Activated gamma-delta T cell treated with Interleukin-2 at 50 U/mL for 16 hours (primary cell): ENCODE data around the gene ZSCAN1.

Experiments used
- DNase-seq: peaks from one replicate; pipeline ENCODE4 v3.0.0-alpha.2; 2020

Gene ZSCAN1

DNA sequence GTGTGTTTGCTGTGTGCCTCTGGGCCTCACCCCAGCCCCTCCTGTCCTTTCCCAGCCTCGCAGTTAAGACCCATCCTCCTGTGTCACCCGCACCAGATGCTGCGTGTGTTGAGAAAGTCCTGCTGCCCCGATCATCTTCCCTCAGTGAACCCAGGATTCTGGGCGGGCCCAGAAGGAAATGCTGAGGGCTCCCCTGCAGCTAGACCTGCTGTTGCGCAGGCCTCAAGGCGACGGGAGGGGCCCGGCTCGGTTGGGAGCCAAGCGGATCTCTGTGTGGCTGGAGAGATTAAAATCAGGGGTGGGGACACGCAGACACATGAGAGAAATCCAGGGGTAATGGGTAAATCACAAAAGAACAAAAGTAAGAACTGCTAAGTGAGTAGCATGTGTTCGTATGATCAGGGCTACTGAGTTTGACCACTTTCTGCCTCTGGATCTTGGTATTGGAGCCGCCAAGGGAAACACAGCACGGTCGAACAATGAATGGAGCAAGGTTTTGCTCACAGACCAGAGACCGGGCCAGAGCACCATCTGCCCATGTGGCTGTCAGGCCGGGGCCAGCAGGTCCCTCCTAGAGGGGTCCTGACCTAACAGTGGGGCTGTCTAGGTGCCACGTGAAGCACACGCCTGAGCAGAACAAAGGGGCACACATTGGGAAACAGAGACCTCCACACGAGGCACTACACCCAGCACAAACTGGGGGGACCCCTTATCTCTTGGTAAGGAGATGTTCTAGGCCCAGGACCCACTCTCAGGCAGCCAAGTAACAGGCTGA, 7.1 kb downstream of the ZSCAN1 start:
- no peak for DNase-seq

DNA sequence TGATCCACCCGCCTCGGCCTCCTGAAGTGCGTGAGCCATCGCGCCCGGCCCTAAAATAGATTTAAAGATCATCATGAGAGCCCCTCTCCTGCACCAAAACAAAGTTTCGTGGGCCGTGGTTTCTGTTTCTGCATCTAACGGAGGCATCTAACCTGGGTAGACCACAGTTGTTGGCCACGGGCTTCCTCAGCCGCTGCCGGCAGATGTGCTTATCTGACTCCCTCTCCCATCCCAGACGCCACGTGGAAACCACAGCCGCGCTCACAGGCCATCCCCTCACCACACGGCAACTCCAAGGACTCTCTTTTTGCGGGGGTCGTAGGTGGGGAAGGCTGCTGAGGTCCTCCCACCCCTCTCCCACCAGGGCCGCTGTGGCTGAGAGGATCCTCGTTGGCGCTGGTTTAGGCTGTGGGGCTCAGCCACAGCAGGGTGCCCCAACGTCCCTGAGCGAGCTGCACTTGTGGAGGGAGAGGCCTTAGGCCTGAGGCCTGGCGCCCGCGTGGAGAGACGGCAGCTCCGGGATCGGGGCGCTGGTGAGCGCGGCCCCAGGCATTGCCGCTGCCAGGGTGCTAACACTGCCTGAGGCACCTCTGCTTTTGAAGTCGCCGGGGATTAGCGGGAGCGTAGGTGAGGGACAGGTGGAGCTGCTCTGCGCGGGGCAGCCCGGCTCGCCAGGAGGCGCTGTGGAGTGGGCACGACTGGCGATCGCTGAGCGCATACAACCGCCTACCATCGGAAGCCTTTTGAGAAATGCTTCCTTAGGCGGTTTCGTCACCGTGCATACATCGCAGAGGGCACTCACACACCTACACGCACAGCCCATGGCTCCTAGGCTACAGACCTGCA, 8.9 kb downstream of the ZSCAN1 start:
- no peak for DNase-seq

DNA sequence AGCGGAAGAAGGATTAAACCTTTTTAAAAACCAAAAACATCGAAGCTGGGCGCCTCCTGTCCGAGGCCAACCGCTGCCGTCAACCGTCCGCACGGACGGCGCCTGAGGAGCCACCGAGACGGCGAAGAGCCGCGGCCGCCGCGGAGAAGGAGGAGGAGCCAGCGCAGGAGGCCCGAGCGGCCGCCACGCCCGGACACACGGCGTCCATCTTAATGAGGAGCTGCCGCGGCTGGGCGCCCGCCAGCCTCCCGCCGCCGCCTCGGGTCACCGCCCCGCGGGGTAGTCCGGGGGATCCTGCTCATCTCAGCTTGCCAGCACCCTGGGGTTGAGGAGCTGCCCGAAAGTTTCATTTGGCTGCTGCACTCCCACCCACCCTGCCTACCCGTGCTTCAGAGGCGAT, 10.6 kb downstream of the ZSCAN1 start:
- DNase-seq = no peak

DNA sequence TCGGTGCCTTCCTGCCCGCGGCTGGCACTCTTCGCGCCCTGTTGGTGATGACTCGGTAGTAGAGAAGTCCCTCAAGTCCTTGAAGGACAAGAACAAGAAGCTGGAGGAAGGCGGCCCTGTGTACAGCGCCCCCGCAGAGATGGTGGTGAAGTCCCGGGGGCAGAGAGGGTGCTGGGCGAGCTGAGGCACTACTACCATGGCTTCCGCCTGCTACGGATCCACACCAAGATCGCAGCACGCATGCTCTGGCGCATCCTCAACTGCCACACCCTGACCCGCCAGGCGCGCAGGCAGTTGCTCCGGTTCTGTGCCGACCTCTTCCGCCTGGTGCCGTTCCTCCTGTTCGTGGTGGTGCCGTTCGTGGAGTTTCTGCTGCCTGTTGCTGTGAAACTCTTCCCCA, 11.1 kb downstream of the ZSCAN1 start:
- DNase-seq = no peak

DNA sequence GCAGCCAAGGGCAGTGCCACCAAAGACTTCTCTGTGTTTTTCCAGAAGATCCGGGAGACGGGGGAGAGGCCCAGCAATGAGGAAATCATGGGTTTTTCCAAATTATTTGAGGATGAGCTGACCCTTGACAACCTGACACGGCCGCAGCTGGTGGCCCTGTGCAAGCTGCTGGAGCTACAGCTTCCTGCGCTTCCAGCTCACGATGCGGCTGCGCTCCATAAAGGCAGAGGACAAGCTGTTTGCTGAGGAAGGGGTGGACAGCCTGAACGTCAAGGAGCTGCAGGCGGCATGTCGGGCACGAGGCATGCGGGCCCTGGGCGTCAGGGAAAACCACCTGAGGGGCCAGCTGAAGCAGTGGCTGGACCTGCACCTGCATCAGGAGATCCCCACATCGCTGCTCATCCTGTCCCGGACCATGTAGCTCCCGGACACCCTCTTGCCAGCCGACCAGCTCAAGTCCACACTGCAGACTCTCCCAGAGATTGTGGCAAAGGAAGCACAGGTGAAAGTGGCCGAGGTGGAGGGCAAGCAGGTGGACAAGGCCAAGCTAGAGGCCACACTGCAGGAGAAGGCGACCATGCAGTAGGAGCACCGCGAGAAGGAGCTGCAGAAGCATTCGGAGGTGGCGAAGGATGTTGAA, 11.7 kb downstream of the ZSCAN1 start:
- DNase-seq = no peak

DNA sequence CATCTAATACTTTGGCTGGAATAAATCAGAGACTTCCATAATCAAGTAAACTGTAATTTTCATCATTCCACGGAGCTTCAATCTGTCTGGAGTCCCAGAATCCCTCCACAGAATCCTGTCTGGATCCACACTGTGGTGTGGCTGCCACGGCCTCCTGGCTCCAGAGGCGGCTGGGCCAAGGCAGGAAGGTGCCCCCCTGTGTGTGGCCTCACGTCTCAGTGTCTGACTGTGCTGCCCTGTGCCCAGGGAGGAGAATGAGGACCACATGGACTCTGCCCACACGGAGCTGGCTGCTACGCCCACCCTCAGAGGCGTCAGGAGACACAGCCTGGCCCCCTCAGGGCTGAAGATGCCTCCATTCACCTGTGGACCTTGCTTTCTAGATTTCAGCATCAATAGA, 13.0 kb downstream of the ZSCAN1 start:
- DNase-seq = no peak

DNA sequence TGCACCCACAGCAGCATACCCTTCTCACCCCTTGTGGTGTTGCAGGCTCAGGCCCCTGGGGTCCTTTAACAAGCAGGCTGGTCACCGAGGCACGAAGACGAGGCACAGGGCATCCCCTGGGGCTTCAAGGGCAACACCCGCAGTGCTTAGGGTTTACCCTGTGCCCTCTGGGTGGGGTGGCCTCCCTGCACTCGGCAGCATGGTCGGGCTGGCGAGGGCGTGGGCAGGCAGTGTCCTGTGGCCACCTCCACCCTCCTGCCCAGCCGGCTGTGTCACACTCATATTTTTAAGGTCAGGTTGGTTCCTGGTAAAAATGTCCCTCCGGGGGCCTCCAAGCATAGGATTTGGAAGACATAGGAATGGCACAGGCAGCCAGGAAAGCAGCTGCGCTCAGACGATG, 13.8 kb downstream of the ZSCAN1 start:
- DNase-seq = no peak

DNA sequence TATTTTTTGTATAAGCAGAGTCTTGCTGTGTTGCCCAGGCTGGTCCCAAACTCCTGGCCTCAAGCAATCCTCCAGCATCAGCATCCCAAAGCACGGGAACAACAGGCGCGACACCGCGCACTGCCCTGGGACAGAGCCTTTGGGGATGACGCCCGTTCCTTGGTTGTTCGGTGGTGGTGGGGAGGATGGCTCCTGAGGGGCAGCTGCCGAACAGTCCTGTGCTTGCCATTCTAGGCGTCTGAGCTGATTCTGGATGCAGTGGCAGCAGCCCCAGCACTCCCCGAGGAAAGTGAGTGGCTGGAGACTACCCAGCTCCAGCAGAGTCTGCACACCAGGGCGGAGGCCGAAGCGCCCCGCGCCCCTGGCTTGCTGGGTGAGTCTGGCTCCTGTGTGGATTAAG, 18.4 kb downstream of the ZSCAN1 start:
- no peak for DNase-seq

DNA sequence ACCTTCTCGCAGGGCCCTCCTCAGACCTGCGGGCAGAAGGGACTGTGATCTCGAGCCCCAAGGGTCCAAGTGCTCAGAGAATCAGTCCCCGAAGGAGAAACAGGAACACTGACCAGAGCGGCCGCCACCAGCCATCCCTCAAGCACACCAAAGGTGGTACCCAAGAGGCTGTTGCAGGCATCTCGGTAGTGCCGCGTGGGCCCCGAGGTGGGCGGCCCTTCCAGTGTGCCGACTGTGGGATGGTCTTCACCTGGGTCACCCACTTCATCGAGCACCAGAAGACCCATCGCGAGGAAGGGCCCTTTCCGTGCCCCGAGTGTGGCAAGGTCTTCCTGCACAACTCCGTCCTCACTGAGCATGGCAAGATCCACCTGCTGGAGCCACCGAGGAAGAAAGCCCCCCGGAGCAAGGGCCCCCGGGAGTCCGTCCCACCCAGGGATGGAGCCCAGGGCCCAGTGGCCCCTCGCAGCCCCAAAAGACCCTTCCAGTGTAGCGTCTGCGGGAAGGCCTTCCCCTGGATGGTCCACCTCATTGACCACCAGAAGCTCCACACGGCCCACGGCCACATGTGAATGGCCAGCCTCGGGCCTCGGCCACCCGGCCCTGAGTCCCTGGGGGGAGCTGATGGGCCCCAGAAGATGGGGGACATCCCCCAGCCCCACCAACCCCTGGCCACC, 19.8 kb downstream of the ZSCAN1 start:
- DNase-seq = no peak

DNA sequence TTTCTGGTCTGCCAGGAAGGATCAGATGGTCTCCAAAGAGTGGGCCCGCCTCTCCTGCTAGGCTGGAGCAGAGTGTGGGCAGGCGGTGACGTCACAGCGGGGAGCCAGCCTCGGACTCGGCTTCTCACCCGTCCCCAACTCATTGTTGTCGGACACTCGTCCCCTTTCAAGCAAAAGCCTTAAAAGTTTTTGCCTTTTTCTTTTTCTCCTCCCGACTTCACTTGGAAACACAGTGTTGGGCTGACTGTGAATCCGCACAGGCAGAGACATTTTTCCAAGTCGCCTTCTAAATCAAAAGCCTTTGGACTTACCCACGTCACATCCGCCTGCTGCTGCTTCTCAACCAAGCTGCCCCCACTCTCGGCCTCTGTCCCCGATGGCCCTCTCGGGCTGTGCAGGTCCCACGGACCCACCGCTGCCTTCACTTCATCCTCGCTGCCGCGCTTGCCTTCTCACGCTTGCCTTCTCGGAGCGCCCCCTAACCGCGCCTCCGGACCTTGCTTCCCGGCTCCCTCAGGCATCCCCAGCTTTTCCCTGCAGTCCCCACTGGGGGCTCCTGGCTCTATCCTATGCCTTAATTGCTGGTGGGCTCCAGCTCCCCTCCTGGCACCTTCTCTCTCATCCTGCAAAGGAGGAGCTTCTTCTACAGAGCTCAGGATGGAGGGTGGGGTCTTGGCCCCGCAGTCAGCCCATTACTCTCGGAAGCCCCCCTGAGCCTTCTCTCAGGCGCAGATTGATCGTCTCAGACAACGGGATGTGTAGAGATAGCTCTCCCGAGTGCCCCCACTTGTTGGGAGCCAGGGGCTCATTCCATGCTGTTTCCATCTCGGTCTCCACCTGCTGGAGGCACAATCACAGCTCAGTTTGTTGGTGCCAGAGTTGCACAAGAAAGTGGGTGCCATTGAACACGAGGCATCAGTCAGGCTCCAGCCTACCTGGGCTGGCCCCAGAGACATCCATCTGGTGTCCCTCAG, 21.4 kb downstream of the ZSCAN1 start:
- no peak for DNase-seq

DNA sequence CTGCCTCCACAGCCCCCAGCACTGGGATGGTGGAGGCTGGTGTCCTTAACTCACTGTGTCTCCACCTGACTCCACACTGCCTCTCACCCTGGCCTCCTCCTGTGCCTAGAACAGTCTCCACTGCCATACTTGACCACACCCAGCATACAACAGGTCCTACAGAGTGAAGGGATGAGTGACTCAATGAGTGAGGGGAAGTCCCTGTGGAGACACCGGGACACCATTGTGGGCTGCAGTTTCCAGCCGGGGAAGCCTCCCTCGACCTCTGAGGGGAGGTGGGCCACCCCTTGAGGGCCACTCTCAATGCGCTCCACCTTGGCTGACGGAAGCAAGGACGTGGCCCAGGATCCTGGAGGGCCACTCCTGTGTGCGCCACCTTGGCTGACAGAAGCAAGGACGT, 22.4 kb downstream of the ZSCAN1 start:
- DNase-seq = no peak

DNA sequence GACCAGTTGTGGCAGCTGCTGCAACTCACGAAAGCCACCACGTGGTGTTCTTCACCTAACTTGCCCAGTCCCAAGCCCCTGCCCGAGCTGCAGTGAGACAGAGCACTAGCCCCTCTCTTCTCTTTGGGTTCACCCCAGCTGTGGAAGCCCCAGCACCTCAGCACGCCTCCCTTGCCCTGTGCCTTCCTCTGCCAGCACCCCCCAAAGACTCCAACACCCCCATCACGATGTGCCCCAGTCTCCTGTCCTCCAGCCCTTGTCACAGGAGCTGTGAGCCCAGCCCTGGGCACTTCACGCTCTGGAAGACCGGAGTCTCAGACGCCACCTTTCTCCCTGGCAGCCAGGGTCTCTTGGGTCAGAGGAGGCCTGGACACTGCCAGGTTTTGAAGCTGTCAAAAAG, 23.0 kb downstream of the ZSCAN1 start:
- DNase-seq = no peak

DNA sequence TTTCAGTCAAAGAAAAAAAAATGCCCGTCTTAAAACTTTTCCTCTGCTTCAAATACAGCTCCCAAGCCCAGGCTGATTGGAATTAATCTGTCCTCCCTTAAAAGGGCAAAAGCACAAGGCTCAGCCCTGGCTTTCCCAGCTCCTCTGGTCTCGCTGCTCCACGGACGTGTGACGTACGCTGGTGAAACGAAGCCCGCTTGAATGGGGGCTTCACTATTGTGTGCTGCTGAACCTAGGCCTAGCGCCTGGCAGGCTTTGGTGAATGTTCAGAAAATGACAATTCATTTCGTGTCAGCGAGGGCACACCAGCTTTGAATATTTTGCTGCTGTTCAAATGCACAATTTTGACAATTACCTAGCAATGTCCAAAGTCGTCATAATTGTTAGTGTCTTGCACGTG, 24.6 kb downstream of the ZSCAN1 start:
- DNase-seq = no peak

DNA sequence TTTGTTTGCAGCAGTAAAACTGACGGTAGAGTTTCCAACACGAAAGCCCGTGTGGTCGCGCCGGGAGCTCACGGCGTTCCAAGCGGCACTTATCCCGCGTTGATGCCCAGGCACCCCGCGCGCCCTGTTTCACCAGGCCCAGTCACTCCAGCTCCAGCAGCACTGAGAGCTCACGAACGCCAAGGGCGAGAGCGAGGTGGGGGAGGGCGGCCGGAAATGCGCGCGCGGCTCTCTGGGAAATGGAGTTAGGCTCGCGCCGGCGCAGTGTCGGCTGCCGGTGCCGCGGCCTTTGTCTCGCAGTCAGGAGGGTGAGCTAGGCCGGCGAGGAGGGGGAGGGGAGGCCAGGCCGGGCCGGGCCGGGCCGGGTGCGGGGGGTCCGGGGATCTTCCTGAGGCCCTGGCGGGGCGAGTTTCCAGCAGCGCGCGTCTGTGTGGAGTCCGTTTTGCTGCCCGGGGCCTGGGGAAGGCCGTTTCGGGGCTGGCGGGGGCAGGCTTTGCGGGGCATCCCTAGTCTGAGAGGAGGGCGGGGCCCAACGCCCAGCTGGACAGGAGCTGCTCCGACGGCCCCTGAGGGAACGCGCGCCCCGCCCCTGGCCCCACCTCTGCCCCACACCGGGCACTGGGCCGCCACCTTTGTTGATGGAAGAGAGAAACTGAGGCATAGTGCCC, 25.3 kb downstream of the ZSCAN1 start, which contains the start of gene ZNF135:
Gene ZNF135 (plus strand): TSS at position 280 of the 668 bp plus-strand sequence. CDS start 721 bp downstream, outside the sequence.
- peak; percentile 65 for DNase-seq

DNA sequence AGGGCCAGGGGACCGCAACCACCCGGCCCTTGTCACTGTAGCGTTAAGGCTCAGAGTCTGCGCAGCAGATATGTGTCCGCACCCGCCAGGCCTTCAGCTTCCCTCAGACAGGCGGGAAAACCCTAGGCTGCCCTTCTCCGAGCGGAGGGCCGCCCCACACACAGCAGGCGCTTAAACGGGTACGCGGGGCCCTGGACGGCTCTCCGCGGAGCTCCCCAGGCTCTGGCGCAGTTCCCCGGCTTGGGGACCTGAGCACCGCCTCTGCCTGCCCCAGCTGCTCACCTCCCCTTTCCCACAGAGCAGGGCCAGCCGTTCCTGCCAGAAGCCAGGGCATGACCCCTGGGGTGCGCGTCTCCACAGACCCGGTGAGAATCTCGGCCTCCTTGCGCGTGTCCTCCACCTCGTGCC, 25.9 kb downstream of the ZSCAN1 start:
- no peak for DNase-seq

DNA sequence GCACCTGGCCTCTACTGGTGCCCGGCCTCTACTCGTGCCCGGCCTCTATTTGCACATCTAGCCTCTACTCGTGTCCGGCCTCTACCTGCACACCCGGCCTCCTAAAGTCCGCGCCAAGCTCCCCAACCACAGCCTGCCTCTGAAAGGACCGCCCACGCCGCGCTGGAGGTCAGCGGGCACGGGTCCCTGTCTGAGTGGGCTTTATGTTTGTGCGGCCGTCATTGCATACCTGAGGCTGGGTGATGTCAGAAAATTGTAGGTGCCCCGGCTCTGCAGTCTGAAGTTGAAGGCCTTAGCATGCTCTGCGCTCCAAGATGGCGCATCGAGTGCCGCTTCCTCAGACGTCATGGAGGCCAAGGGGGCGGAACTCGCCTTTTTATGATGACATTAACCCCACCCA, 26.4 kb downstream of the ZSCAN1 start:
- no peak for DNase-seq

DNA sequence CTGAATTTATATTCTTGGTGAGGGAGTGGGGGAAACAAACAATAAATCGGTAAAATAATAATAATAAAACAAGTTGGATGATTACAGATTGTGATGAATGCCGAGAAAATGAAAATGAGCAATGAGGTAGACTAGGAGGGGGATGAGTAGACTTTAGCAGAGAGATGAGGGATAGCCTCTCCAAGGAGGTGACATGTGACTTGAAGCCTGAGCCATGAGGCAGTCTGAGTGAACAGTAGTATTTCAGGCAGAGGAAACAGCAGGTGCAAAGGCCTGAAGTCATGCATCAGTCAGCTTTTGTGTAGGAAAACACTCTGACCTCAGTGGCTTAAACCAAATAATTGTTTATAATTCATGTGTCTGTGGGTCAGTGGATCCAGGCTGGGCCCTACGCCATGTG, 29.9 kb downstream of the ZSCAN1 start:
- no peak for DNase-seq

DNA sequence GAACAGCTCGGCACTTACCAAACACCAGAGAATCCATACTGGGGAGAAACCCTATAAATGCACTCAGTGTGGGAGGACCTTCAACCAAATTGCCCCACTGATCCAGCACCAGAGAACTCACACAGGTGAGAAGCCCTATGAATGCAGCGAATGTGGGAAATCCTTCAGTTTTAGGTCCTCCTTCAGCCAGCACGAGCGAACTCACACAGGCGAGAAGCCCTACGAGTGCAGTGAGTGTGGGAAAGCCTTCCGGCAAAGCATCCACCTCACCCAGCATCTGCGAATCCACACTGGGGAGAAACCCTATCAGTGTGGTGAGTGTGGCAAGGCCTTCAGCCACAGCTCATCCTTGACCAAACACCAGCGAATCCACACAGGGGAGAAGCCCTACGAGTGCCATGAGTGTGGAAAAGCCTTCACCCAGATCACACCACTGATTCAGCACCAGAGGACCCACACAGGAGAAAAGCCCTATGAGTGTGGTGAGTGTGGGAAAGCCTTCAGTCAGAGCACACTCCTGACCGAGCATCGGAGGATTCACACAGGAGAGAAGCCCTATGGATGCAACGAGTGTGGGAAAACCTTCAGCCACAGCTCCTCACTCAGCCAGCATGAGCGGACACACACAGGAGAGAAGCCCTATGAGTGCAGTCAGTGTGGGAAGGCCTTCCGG, 33.6 kb downstream of the ZSCAN1 start:
- DNase-seq = no peak

DNA sequence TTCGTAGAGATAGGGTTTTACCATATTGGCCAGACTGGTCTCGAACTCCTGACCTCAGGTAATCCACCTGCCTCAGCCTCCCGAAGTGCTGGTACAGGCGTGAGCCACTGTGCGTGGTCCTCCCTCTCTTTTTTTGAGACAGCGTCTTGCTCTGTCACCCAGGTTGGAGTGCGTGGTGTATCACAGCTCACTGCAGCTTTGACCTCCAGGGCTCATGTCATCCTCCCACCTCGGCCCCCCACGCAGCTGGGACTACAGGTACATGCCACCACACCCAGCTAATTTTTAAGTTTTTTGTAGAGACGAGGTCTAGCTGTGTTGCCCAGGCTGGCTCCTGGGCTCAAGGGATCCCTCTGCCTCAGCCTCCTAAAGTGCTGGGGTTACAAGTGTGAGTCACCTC, 46.0 kb downstream of the ZSCAN1 start:
- DNase-seq = no peak

DNA sequence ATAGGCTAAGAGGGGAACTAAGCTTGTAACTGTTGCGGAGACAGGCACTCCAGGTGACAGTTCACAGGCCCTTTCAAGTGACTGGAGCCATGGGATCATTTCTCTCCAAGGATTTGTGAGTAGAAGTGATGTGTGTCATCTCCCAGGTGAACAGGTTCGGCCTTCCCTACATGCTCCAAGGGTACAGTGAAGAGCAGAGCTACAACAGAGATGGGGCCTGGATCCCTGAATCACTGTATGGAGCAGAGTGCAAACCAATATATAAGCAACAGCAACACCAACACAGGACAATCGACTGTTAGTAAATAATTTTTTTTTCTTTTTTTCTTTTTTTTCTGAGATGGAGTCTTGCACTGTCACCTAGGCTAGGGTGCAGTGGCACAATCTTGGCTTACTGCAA, 49.2 kb downstream of the ZSCAN1 start:
- DNase-seq = no peak
